GM19240 (cell line): ENCODE data around the gene RPL21.

ENCODE experiments used
- DNase-seq: peaks from one replicate; pipeline ENCODE4 v3.0.0; 2011; ENCODE audit warnings: low spot score; ENCODE audit not compliant: insufficient read length

Gene RPL21

GRCh38 chr13:27258637-27259386 lies 7.5 kb downstream of the RPL21 start:
- no peak for DNase-seq

GRCh38 chr13:27259831-27260230 lies 8.5 kb downstream of the RPL21 start:
- no peak for DNase-seq

- DNase-seq: no peak
Measured at GRCh38 chr13:27261396-27261795, 10.0 kb downstream of the RPL21 start.

GRCh38 chr13:27263438-27263837 lies 12.1 kb downstream of the RPL21 start:
- no peak for DNase-seq

- no peak for DNase-seq
Measured at GRCh38 chr13:27264181-27264580, 12.8 kb downstream of the RPL21 start.

DNA sequence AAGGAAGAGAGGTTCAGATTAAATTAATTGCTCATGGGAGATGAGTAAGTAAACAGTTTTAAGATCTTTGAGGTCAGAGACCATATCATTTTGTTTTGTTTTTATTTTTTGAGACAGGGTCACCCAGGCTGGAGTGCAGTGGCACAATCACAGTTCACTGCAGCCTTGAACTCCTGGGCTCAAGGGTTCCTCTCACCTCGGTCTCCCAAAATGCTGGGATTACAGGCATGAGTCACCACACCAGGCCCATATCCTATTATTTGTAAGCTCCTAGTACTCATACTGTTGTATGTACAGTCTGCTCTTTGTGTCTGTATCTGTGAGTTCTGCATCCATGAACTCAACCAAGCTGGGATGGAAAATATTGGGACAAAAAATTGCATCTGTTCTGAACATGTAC lies 13.3 kb downstream of the RPL21 start:
- no peak for DNase-seq

- DNase-seq: no peak
Measured at GRCh38 chr13:27266917-27267316, 15.6 kb downstream of the RPL21 start.

DNA sequence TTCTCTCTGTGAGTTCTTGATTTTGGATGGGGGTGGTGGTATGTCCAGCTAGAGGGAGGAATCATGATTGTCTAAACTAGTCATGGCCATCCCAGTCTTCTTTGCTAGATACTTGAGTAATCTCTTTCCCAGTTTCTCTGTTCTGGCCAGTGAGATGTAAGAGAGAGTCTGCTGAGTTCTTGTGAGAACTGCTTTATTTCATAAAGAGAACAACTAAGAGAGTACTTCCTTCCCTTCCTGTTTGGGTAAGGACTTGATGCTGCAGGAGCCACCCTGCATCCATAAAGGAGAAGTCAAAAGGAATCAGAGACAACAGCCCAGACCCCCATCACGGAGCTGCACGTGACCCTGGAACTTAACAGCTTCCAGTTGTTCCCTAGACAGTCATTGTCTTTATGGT lies 16.2 kb downstream of the RPL21 start:
- no peak for DNase-seq

DNA sequence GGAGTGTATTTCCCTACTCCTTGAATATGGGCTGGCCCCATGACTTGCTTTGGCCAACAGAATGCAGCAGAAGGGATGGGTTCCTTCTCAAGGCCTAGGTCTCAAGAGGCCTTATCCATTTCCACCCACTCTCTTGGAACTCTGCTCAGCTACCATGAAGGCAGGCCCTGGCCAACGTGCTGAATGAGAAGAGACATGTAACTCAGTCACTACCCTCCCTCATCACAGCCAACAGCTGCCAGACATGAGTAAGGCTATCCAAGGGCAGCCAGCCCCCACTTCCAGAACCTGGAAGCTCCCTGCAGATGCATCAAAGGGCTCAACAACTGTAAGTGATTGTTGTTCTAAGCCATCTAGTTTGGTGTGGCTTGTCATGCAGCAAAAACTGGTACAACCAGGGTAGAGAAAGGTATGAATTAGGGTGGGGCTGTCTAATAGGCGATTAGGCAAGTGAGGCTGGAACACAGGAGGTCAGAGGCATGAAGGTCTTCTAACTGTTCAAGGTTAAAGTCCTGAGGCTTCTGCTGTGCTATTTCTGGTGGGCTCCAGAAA lies 17.8 kb downstream of the RPL21 start:
- DNase-seq: no peak

- DNase-seq: peak; percentile 57
Measured at GRCh38 chr13:27270594-27271520, 19.5 kb downstream of the RPL21 start, which contains the start of gene RASL11A. Gene RASL11A, plus strand, starts transcription at chr13:27270830. Its CDS starts 115 bp downstream, at chr13:27270945.

GRCh38 chr13:27271570-27272096 lies 20.3 kb downstream of the RPL21 start:
- DNase-seq: no peak

- DNase-seq: no peak
Measured at GRCh38 chr13:27273658-27274425, 22.5 kb downstream of the RPL21 start.

- no peak for DNase-seq
Measured at GRCh38 chr13:27274631-27275030, 23.3 kb downstream of the RPL21 start.

- DNase-seq: no peak
Measured at GRCh38 chr13:27276188-27276587, 24.8 kb downstream of the RPL21 start.

GRCh38 chr13:27279506-27279905 lies 28.1 kb downstream of the RPL21 start:
- no peak for DNase-seq

DNA sequence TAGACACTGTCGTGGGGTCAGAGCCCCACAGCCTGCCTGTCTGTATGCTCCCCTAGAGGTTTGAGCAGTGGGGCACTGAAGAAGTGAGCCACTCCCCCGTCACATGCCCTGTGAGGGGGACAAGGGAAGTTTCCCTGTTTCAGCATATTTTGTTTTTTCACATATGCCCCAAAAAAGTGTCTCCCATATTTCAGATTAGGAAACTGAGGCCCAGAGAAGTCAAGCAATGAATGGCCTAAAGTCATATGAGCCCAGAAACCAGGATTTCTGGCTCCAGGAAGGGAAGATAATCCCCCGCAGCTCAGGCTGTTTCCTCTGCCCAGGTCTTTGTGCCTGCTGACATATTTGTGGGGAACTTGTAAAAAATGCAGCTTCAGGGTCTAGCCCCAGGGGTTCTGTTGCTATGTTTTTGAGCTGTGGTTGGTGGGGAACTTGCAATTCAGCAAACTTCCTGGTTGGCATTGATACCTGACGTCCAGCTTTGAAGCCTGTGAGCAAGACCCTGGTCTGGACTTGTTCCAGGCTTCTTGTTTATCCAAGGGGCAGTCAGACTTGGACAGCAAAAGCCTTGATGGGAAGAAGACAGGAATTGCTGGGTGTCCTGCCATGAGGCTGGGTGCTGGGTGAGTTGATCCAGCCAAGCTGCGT lies 28.8 kb downstream of the RPL21 start:
- no peak for DNase-seq

GRCh38 chr13:27280841-27281240 lies 29.5 kb downstream of the RPL21 start:
- no peak for DNase-seq

- no peak for DNase-seq
Measured at GRCh38 chr13:27281420-27281819, 30.1 kb downstream of the RPL21 start.

DNA sequence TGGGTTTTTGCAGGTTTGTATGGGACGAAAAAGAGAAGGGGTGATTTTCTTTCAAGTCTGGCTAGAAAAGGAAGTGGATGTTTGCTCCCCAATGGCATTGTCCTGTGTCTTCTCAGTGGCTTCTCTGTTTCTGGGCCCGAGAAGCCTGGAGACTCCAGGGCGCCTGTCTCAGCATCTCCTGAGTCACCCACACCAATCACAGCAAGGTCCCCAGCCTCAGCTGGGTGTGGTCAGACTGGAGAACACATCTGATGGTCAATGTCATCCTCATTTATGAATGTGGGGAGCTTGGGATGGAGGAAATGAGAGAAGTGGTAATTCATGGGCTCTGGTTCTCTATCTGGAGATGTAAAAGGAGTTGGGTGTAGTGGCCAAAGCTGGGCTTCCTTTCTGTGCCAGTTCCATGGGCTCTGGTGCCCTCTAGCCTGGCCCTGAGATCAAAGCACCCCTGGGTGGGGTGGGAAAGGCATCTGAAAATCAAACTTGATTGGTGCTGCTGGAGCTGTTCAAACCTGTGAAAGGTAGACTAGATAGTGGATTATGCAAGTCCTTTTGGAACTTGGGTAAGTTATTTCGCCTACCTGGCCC lies 32.6 kb downstream of the RPL21 start:
- DNase-seq: no peak

DNA sequence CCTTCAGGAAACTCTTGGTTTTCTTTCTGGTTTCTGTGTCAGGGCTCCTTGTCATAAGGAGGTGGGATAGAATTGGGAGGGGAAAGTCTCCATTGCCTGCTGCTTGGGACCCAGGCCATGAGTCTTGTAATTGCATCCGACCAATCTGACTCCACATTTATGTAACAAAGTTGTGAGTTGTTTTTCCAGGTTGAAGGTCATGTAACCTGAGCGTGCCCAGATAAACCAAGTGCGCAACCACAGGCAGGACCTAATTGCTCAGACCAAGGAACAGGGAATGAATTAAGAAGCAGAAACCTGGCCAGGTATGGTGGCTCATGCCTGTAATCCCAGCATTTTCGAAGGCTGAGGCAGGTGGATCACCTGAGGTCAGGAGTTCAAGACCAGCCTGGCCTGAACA lies 37.0 kb downstream of the RPL21 start:
- DNase-seq: no peak
